ENCODE data around the gene SDHB. TPM values are rescaled to one million over a fixed set of nuclear protein-coding genes. Genes with fewer than 3 reads are reported as not detected.
A peak's percentile ranks its signal among the peaks of the same experiment; 100 is the strongest.

The SDHB gene
- total and polyA plus RNA-seq, 2 of the 13 experiments (the other 11 are each of a cell fraction or from before 2014, with no cell fraction given), result 136 to 142 TPM

DNA sequence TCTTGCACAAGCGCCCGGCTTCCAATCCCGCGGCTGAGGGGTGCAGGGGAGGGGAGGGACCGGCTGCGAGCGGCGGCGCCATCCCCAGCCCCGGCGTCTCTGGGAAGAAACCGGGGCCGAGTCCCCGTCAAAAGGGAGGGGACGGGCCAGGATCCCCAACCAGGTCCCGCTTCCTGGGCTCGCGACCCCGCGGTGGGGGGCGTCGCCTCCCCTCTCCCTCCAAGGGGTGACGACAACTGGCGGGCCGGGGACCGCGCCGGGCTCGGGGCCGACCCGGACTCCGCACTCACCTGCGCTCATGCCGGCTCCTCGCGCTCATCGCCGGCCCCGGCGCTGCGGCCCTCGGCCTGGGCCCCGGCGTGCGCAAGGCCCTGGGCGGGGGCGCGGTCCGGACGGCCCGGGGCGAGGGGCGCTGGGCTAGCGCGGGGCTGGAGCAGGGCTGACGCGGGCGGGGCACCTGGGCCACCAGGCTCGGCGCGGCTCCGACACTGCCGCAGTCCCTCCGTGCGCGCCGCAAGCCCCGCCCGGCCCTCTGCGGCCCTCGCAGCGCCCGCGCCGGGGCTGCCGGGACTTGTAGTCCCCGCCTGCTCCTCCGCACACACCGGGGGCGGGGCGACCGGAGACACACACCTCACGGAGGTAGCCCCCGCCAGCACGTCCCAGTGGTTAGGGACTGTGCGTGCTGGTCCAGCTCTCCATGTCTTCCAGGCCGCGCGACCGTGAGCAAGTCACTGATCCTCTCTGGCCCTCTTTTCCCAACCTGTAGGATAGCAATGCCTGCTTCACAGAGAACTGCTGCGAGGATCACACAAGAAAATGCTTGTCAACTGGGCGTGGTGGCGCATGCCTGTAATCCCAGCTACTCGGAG lies 42.2 kb downstream of the SDHB start, which contains the start of gene ATP13A2 (continued):
- TF ChIP-seq, protein P1, sequence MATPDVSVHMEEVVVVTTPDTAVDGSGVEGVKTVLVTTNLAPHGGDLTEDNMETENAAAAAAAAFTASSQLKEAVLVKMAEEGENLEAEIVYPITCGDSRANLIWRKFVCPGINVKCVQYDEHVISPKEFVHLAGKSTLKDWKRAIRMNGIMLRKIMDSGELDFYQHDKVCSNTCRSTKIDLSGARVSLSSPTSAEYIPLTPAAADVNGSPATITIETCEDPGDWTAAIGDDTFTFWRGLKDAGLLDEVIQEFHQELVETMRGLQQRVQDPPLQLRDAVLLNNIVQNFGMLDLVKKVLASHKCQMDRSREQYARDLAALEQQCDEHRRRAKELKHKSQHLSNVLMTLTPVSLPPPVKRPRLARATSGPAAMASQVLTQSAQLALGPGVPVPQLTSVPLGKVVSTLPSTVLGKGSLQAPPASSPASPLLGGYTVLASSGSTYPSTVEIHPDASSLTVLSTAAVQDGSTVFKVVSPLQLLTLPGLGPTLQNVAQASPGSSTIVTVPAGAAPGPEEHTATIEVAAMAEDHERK (CRISPR knock-in tag; IDR thresholded peaks at IDR 0.05; ENCODE audit: low read depth), result peak; percentile 88
- no peak for TF ChIP-seq GTF2F1 (IDR thresholded peaks at IDR 0.05; ENCODE audit: low read length)
- peak; percentile 50; the same call in 1 of the 2 replicates for TF ChIP-seq KDM2A (CRISPR knock-in tag; IDR thresholded peaks at IDR 0.05; ENCODE audit: borderline replicate concordance, low read depth)
- TF ChIP-seq GATA4 (IDR thresholded peaks at IDR 0.05; ENCODE audit: borderline replicate concordance, low read depth), result no peak
- no peak for TF ChIP-seq ZNF777 (CRISPR knock-in tag; IDR thresholded peaks at IDR 0.05)
- TF ChIP-seq HOXA9 (CRISPR knock-in tag; IDR thresholded peaks at IDR 0.05; ENCODE audit: borderline replicate concordance), result no peak
- no peak for TF ChIP-seq YEATS2 (CRISPR knock-in tag; IDR thresholded peaks at IDR 0.05; ENCODE audit: borderline replicate concordance)
- TF ChIP-seq JUN (CRISPR knock-in tag; IDR thresholded peaks at IDR 0.05), result no peak
- TF ChIP-seq ZKSCAN5 (CRISPR knock-in tag; IDR thresholded peaks at IDR 0.05), result no peak
- TF ChIP-seq, protein P2, sequence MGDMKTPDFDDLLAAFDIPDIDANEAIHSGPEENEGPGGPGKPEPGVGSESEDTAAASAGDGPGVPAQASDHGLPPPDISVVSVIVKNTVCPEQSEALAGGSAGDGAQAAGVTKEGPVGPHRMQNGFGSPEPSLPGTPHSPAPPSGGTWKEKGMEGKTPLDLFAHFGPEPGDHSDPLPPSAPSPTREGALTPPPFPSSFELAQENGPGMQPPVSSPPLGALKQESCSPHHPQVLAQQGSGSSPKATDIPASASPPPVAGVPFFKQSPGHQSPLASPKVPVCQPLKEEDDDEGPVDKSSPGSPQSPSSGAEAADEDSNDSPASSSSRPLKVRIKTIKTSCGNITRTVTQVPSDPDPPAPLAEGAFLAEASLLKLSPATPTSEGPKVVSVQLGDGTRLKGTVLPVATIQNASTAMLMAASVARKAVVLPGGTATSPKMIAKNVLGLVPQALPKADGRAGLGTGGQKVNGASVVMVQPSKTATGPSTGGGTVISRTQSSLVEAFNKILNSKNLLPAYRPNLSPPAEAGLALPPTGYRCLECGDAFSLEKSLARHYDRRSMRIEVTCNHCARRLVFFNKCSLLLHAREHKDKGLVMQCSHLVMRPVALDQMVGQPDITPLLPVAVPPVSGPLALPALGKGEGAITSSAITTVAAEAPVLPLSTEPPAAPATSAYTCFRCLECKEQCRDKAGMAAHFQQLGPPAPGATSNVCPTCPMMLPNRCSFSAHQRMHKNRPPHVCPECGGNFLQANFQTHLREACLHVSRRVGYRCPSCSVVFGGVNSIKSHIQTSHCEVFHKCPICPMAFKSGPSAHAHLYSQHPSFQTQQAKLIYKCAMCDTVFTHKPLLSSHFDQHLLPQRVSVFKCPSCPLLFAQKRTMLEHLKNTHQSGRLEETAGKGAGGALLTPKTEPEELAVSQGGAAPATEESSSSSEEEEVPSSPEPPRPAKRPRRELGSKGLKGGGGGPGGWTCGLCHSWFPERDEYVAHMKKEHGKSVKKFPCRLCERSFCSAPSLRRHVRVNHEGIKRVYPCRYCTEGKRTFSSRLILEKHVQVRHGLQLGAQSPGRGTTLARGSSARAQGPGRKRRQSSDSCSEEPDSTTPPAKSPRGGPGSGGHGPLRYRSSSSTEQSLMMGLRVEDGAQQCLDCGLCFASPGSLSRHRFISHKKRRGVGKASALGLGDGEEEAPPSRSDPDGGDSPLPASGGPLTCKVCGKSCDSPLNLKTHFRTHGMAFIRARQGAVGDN (CRISPR knock-in tag; IDR thresholded peaks at IDR 0.05), result peak; percentile 80
- TF ChIP-seq, protein P3, sequence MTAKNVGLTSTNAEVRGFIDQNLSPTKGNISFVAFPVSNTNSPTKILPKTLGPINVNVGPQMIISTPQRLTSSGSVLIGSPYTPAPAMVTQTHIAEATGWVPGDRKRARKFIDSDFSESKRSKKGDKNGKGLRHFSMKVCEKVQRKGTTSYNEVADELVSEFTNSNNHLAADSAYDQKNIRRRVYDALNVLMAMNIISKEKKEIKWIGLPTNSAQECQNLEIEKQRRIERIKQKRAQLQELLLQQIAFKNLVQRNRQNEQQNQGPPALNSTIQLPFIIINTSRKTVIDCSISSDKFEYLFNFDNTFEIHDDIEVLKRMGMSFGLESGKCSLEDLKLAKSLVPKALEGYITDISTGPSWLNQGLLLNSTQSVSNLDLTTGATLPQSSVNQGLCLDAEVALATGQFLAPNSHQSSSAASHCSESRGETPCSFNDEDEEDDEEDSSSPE (CRISPR knock-in tag; IDR thresholded peaks at IDR 0.05), result peak; percentile 36; the same call in 1 of the 2 replicates
- TF ChIP-seq TAF1 (CRISPR knock-in tag; IDR thresholded peaks at IDR 0.05), result no peak; the same call in 1 of the 2 replicates
- TF ChIP-seq ONECUT2 (CRISPR knock-in tag; IDR thresholded peaks at IDR 0.05), result no peak
- no peak for TF ChIP-seq PCBP2 (optimal IDR thresholded peaks at IDR 0.05; ENCODE audit: low read depth, low read length, poor library complexity, severe bottlenecking)
- peak; percentile 27; the same call in 1 of the 2 replicates for TF ChIP-seq FOXA3 (CRISPR knock-in tag; IDR thresholded peaks at IDR 0.05)
- 0 out of 2 replicates have a peak, but pooled peaks have one; percentile 15 for TF ChIP-seq ESRRA (CRISPR knock-in tag; IDR thresholded peaks at IDR 0.05; ENCODE audit: low read depth)
- TF ChIP-seq, protein P4, sequence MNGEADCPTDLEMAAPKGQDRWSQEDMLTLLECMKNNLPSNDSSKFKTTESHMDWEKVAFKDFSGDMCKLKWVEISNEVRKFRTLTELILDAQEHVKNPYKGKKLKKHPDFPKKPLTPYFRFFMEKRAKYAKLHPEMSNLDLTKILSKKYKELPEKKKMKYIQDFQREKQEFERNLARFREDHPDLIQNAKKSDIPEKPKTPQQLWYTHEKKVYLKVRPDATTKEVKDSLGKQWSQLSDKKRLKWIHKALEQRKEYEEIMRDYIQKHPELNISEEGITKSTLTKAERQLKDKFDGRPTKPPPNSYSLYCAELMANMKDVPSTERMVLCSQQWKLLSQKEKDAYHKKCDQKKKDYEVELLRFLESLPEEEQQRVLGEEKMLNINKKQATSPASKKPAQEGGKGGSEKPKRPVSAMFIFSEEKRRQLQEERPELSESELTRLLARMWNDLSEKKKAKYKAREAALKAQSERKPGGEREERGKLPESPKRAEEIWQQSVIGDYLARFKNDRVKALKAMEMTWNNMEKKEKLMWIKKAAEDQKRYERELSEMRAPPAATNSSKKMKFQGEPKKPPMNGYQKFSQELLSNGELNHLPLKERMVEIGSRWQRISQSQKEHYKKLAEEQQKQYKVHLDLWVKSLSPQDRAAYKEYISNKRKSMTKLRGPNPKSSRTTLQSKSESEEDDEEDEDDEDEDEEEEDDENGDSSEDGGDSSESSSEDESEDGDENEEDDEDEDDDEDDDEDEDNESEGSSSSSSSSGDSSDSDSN (CRISPR knock-in tag; IDR thresholded peaks at IDR 0.05), result peak; percentile 41; the same call in 1 of the 2 replicates
- TF ChIP-seq PHF5A (CRISPR knock-in tag; IDR thresholded peaks at IDR 0.05; ENCODE audit: low read depth, unreplicated experiment), result no peak
- TF ChIP-seq NR2C2 (CRISPR knock-in tag; IDR thresholded peaks at IDR 0.05; ENCODE audit: borderline replicate concordance), result peak; percentile 62; the same call in 1 of the 2 replicates
- TF ChIP-seq ZMYM3 (CRISPR knock-in tag; IDR thresholded peaks at IDR 0.05), result no peak; the same call in 1 of the 2 replicates

Measured in HepG2 (cell line).